IMR-90 (cell line): ENCODE measurements around the gene TMEM135. TPM values are rescaled to one million over a fixed set of nuclear protein-coding genes. Genes with fewer than 3 reads are reported as not detected.

Source experiments
- ATAC-seq: fragments of 200-7000 bp; cut with Tn5 transposase; 2 replicates; pipeline ENCODE4 v1.9.1; 2020; ENCODE audit warnings: low read depth, mild to moderate bottlenecking, moderate library complexity
- BruUV-seq: library from RNA; stranded (reverse); fragments of 400-500 nt; replicated peaks from 2 replicates; lab custom pipeline; 2021; lab: Mats Ljungman, UMichigan
- CTCF ChIA-PET: fragments of 300-600 bp; formaldehyde crosslinking; extraction: SDS; loops from one replicate; lab custom pipeline; 2021; ENCODE audit warnings: antibody characterized with exemption; lab: Yijun Ruan, JAX
- POLR2A ChIA-PET: fragments of 300-600 bp; sonication (Branson Sonifier 250); formaldehyde crosslinking; loops from one replicate; lab custom pipeline; 2022; ENCODE audit warnings: antibody characterized with exemption; ENCODE audit not compliant: unreplicated experiment; lab: Charles Lee
- DNase-seq: peaks from one replicate; pipeline ENCODE4 v3.0.0; 2013
- H2AFZ ChIP-seq: replicated peaks from 2 replicates; pipeline ENCODE3; 2013; ENCODE audit warnings: low read length, mild to moderate bottlenecking; ENCODE audit not compliant: poor library complexity
- H2AK5ac ChIP-seq: 2 replicates; pipeline ENCODE4 v1.6.1; 2013; ENCODE audit warnings: low read depth, low read length, inconsistent platforms
- H2AK9ac ChIP-seq: replicated peaks from 2 replicates; pipeline ENCODE3; 2013; ENCODE audit warnings: mild to moderate bottlenecking, low read depth, low read length, moderate library complexity; ENCODE audit not compliant: poor library complexity
- H2BK120ac ChIP-seq: 2 replicates; pipeline ENCODE4 v1.6.1; 2013; ENCODE audit warnings: low read depth, low read length, inconsistent platforms
- H2BK15ac ChIP-seq: 3 replicates; pipeline ENCODE4 v1.6.1; 2013; ENCODE audit warnings: low read depth, low read length, inconsistent platforms
- H2BK20ac ChIP-seq: 2 replicates; pipeline ENCODE4 v1.6.1; 2013; ENCODE audit warnings: low read depth, mild to moderate bottlenecking, inconsistent platforms, low read length, moderate library complexity
- H2BK5ac ChIP-seq: 2 replicates; pipeline ENCODE4 v1.6.1; 2013; ENCODE audit warnings: mild to moderate bottlenecking, low read depth, low read length, inconsistent platforms; ENCODE audit not compliant: poor library complexity, severe bottlenecking
- H3K14ac ChIP-seq: replicated peaks from 2 replicates; pipeline ENCODE4 v1.6.1; 2013; ENCODE audit warnings: low read depth, low read length, inconsistent platforms
- H3K18ac ChIP-seq: 2 replicates; pipeline ENCODE4 v1.6.1; 2013; ENCODE audit warnings: low read depth, low read length, control low read depth
- H3K23ac ChIP-seq: 2 replicates; pipeline ENCODE4 v1.6.1; 2013; ENCODE audit warnings: low read depth, low read length, inconsistent platforms
- H3K27ac ChIP-seq: 2 replicates; pipeline ENCODE4 v1.5.1; 2013; ENCODE audit warnings: mild to moderate bottlenecking, control low read depth, low read length; ENCODE audit not compliant: insufficient read depth
- H3K27me3 ChIP-seq: 2 replicates; pipeline ENCODE4 v1.6.1; 2013; ENCODE audit warnings: low read length; ENCODE audit not compliant: control insufficient read depth, insufficient read depth
- H3K36me3 ChIP-seq: 2 replicates; pipeline ENCODE4 v1.6.1; 2013; ENCODE audit warnings: low read length, mixed read lengths; ENCODE audit not compliant: control insufficient read depth, insufficient read depth
- H3K4ac ChIP-seq: 2 replicates; pipeline ENCODE4 v1.6.1; 2013; ENCODE audit warnings: low read depth, low read length, inconsistent platforms
- H3K4me1 ChIP-seq: 2 replicates; pipeline ENCODE4 v1.6.1; 2013; ENCODE audit warnings: low read length, mixed read lengths; ENCODE audit not compliant: control insufficient read depth, insufficient read depth
- H3K4me2 ChIP-seq: 2 replicates; pipeline ENCODE4 v1.6.1; 2013; ENCODE audit warnings: low read depth, mild to moderate bottlenecking, control low read depth, low read length, moderate library complexity
- H3K4me3 ChIP-seq: 2 replicates; pipeline ENCODE4 v1.5.1; 2013; ENCODE audit warnings: low read depth, mild to moderate bottlenecking, control low read depth, low read length, moderate library complexity; ENCODE audit not compliant: insufficient read depth
- H3K56ac ChIP-seq: 2 replicates; pipeline ENCODE4 v1.6.1; 2013; ENCODE audit warnings: low read length, inconsistent platforms; ENCODE audit not compliant: insufficient read depth; ENCODE audit errors: extremely low read depth
- H3K79me1 ChIP-seq, 2 experiments: 2 replicates each; pipeline ENCODE4 v1.6.1; 2013; ENCODE audit warnings: low read length in 2 of 2, inconsistent platforms in 1 of 2, low read depth in 1 of 2
- H3K9ac ChIP-seq: 2 replicates; pipeline ENCODE4 v1.6.1; 2013; ENCODE audit warnings: low read depth, low read length, control low read depth
- H3K9me1 ChIP-seq: 2 replicates; pipeline ENCODE4 v1.6.1; 2013; ENCODE audit warnings: low read length, inconsistent platforms; ENCODE audit not compliant: insufficient read depth
- H3K9me3 ChIP-seq: 2 replicates; pipeline ENCODE4 v1.6.1; 2013; ENCODE audit warnings: low read length; ENCODE audit not compliant: control insufficient read depth, insufficient read depth
- H4K20me1 ChIP-seq: 2 replicates; pipeline ENCODE4 v1.6.1; 2013; ENCODE audit warnings: low read length, inconsistent platforms; ENCODE audit not compliant: insufficient read depth
- H4K5ac ChIP-seq: 2 replicates; pipeline ENCODE4 v1.6.1; 2013; ENCODE audit warnings: mild to moderate bottlenecking, low read depth, low read length, control low read depth
- H4K8ac ChIP-seq, 2 experiments: 2 replicates each; pipeline ENCODE4 v1.6.1; 2013; ENCODE audit warnings: low read depth in 2 of 2, low read length in 2 of 2, control low read depth in 1 of 2, inconsistent platforms in 1 of 2
- H4K91ac ChIP-seq: 2 replicates; pipeline ENCODE4 v1.6.1; 2013; ENCODE audit warnings: low read depth, low read length, inconsistent platforms; ENCODE audit not compliant: insufficient read depth
- BHLHE40 ChIP-seq: fragments of 150-350 bp; IDR thresholded peaks from 2 replicates; pipeline ENCODE4 v1.6.1; 2016; ENCODE audit warnings: mild to moderate bottlenecking, low read depth, low read length
- CTCF ChIP-seq: conservative IDR thresholded peaks from 2 replicates; pipeline ENCODE4 v1.5.1; 2012; ENCODE audit warnings: mild to moderate bottlenecking, low read depth, low read length, improper control_type of control experiment
- ELK1 ChIP-seq: fragments of 150-350 bp; IDR thresholded peaks from 2 replicates; pipeline ENCODE4 v1.6.1; 2016; ENCODE audit warnings: low read depth, mild to moderate bottlenecking, low read length, moderate library complexity, borderline replicate concordance
- FOS ChIP-seq: fragments of 150-350 bp; IDR thresholded peaks from 2 replicates; pipeline ENCODE4 v1.6.1; 2016; ENCODE audit warnings: low read depth, low read length
- MAFK ChIP-seq: IDR thresholded peaks from 2 replicates; pipeline ENCODE4 v1.6.1; 2012; ENCODE audit warnings: low read depth, low read length, improper control_type of control experiment
- MAZ ChIP-seq: IDR thresholded peaks from 2 replicates; pipeline ENCODE4 v1.6.1; 2012; ENCODE audit warnings: low read depth, mild to moderate bottlenecking, low read length, improper control_type of control experiment, moderate library complexity, borderline replicate concordance
- NFE2L2 ChIP-seq: fragments of 150-350 bp; IDR thresholded peaks from 2 replicates; pipeline ENCODE4 v1.6.1; 2016; ENCODE audit warnings: low read depth, mild to moderate bottlenecking, low read length
- POLR2A ChIP-seq: IDR thresholded peaks from 2 replicates; pipeline ENCODE4 v1.6.1; 2012; ENCODE audit warnings: mild to moderate bottlenecking, low read depth, low read length
- RAD21 ChIP-seq: IDR thresholded peaks from 2 replicates; pipeline ENCODE4 v1.6.1; 2012; ENCODE audit warnings: low read length, improper control_type of control experiment
- RCOR1 ChIP-seq: IDR thresholded peaks from 2 replicates; pipeline ENCODE4 v1.6.1; 2012; ENCODE audit warnings: mild to moderate bottlenecking, low read length, improper control_type of control experiment; ENCODE audit not compliant: insufficient replicate concordance
- RFX5 ChIP-seq: IDR thresholded peaks from 2 replicates; pipeline ENCODE4 v1.8.0; 2012; ENCODE audit warnings: low read depth, mild to moderate bottlenecking, low read length, moderate library complexity
- SMC3 ChIP-seq: fragments of 150-350 bp; IDR thresholded peaks from 2 replicates; pipeline ENCODE4 v1.6.1; 2016; ENCODE audit warnings: low read depth, mild to moderate bottlenecking, antibody characterized with exemption, low read length, moderate library complexity
- WGBS, 2 experiments: methylation state at CpG; one replicate each; pipeline versions ENCODE4 v1.1.5 to v1.1.7; 2013; ENCODE audit warnings: missing lambda C conversion rate in 2 of 2; ENCODE audit not compliant: insufficient read length in 1 of 2; ENCODE audit errors: extremely low coverage in 2 of 2; 5-methylcytosine and 5-hydroxymethylcytosine counted together
- dilution Hi-C: fragments of 300-500 bp; cut with HindIII; formaldehyde crosslinking; loops from one replicate; pipeline ENCODE4 v1.14.3; 2018; ENCODE audit warnings: low sequenced_read_pairs; ENCODE audit not compliant: unreplicated experiment
- in situ Hi-C: fragments of 300-500 bp; cut with MboI; formaldehyde crosslinking; loops from 3 replicates; pipeline ENCODE4 v1.14.3; 2019; ENCODE audit warnings: low sequenced_read_pairs, inconsistent platforms, mixed read lengths
- intact Hi-C: fragments of 100-400 bp; cut with micrococcal nuclease; formaldehyde crosslinking; loops from 2 replicates; pipeline ENCODE4 v1.10.0; 2022
- polyA plus RNA-seq, 3 experiments: library from polyadenylated mRNA; depleted of rRNA; stranded (reverse); fragments of >200 nt; gene quantifications; 2 replicates each; pipeline ENCODE4 v1.2.3, GENCODE V29; 2012; ENCODE audit warnings: low replicate concordance in 1 of 3
- total RNA-seq: library from RNA; depleted of rRNA; stranded (reverse); fragments of >200 nt; gene quantifications from 2 replicates; pipeline ENCODE4 v1.2.3, GENCODE V29; 2012

TMEM135 gene
- total and polyA plus RNA-seq, 2 of the 4 experiments (the other 2 are of a cell fraction): 3.9 to 5.9 TPM

- TF ChIP-seq FOS: no peak
- no peak for TF ChIP-seq RAD21
- TF ChIP-seq NFE2L2: no peak
- TF ChIP-seq ELK1: no peak
- no peak for TF ChIP-seq CTCF
- TF ChIP-seq RFX5: no peak
- no peak for TF ChIP-seq BHLHE40
- no peak for TF ChIP-seq MAZ
- TF ChIP-seq POLR2A: no peak
- no peak for TF ChIP-seq SMC3
- TF ChIP-seq MAFK: no peak
- TF ChIP-seq RCOR1: no peak
- CTCF ChIA-PET: no interaction called here
- BruUV-seq: no TSS peak
Observed at GRCh38 chr11:87142594-87142993, 104.9 kb downstream of the TMEM135 start.

More at GRCh38 chr11:87142594-87142993, 104.9 kb downstream of the TMEM135 start:
- Histone ChIP-seq H3K27ac (no peak overlapping the region), H3K36me3 (no peaks in the 10 kb centered on the region), H2AK9ac (no peak overlapping the region), H3K9me3 (no peaks in the 10 kb centered on the region), H2BK15ac (no peak overlapping the region), H4K20me1 (no peaks in the 10 kb centered on the region), H3K56ac (no peak overlapping the region), H3K9me1 (no peaks in the 10 kb centered on the region; the same call in 1 of the 2 replicates), H4K8ac (no peak overlapping the region), H2BK5ac (no peak overlapping the region), H2BK20ac (no peak overlapping the region), H3K4me2 (no peak overlapping the region), H3K23ac (no peak overlapping the region), H3K9ac (no peak overlapping the region), H3K4ac (no peak overlapping the region), H3K4me3 (no peak overlapping the region), H4K91ac (no peak overlapping the region), H2AFZ (no peak overlapping the region), H3K79me1 (peaks cover 4 to 9% of the 10 kb centered on the region in 2 experiments; a peak in 2 of 4 replicates), H3K14ac (no peak overlapping the region), H2BK120ac (no peak overlapping the region), H3K27me3 (no peaks in the 10 kb centered on the region), H3K4me1 (no peaks in the 10 kb centered on the region), H2AK5ac (no peak overlapping the region), H3K18ac (no peak overlapping the region), H4K5ac (no peak overlapping the region)
- in situ Hi-C loops: no loop called here
- whole genome bisulfite sequencing, 2 experiments: no CpG with 5 or more reads among the region's 1 CpG
- POLR2A ChIA-PET: interaction anchor here (0.6 kb wide), 1 partner anchor 1913 kb away, joined by 3 read pairs; no protein-coding TSS in a partner anchor
- dilution Hi-C loops: no loop called here
- intact Hi-C loops: no loop called here
- DNase-seq (no peak), ATAC-seq (no peak)
